ENCODE results near the gene ACAT2.
"Not testable (repeated sequence)": the region's sequence is repeated elsewhere in the genome, so short reads cannot be mapped to it uniquely, and the experiment has no call there.

The ACAT2 gene

GRCh38 chr6:159772196-159772595 is 10.4 kb downstream of the ACAT2 start:
- no peak for DNase-seq (ENCODE audit: low spot score)

GRCh38 chr6:159777240-159777904 is 15.5 kb downstream of the ACAT2 start:
- no peak for DNase-seq (ENCODE audit: low spot score)

DNA sequence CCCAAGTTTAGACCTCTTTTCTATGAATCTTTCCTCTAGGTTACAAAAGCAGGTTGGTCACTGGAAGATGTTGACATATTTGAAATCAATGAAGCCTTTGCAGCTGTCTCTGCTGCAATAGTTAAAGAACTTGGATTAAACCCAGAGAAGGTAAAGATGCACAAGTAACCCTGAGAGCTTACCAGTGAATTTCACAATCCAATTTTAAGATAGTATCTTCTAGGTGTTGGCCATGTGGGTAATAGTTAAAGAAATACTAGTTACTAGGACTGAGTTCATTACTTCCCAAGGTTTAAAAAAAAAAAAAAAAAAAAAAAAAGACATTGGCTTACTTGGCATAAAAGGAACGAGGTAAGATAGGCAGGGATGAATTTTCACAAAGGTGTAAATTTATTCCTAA is 16.3 kb downstream of the ACAT2 start:
- no peak for DNase-seq (ENCODE audit: low spot score)

DNA sequence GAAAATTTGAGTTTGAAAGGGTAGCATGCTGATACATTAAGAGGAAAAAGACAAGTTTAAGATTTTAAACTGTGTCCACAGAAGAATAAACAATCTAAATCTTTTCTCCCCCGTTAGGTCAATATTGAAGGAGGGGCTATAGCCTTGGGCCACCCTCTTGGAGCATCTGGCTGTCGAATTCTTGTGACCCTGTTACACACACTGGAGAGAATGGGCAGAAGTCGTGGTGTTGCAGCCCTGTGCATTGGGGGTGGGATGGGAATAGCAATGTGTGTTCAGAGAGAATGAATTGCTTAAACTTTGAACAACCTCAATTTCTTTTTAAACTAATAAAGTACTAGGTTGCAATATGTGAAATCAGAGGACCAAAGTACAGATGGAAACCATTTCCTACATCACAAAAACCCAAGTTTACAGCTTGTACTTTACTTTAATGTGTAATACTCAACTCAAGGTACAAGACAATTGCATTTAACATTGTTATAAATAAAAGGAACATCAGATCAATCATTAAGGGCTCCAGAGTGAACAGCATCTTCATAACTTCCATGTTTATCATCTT is 16.8 kb downstream of the ACAT2 start:
- DNase-seq (ENCODE audit: low spot score): no peak

DNA sequence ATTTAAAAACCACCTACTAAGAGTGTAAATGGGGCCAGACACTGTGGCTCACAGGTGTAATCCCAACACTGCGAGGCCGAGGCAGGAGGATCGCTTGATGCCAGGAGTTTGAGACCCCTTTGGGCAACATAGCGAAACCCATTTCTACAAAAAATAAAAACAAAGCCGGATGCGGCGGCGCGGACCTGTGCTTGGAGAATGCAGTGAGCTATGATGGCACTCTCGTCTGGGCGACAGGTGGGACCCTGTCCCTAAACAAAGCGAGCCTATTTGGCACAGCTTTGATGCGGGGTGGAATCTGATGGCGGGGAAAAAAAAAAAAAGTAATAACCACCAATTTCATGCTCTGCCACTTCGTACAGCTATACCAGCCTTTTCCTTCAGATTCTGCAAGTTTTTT is 26.4 kb downstream of the ACAT2 start:
- no peak for DNase-seq (ENCODE audit: low spot score)

DNA sequence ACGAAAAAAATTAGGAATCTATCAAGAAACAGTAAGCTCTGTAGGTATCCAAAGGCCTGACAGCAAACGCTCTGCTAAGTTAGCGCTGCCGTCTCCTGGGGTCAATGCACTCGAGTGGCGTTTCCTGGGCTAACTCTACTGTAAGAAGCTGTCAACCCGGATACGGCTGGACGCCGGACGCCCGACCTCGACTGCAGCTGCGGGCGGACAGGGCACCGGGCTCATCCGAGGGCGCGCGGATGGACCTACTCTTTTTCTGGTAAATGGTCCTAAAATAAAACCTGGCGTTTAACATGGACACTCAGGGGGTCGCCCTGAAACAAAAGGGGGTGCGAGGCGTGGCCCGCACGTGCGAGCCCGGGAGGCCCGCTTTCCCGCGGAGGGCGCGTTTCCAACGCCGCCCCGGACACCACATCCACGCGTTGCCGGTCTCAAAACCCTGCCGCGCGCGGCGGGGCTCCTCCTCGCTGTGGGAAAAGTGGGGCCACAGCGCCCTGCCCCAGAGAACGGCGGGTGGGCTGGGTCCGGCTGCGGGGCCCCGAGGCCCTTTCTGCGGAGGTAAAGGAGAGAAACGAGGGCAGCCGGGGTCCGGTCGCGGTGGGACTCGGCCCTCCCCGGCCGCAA is 27.0 kb downstream of the ACAT2 start:
- peak; percentile 48 for DNase-seq (ENCODE audit: low spot score)

GRCh38 chr6:159789377-159790148 is 27.7 kb downstream of the ACAT2 start, which contains the start of gene TCP1:
Gene TCP1 (minus strand): TSS chr6:159789602. CDS start chr6:159789468, 134 bp downstream.
- peak; percentile 96 for DNase-seq (ENCODE audit: low spot score)

- DNase-seq (ENCODE audit: low spot score): peak; percentile 95
Measured at GRCh38 chr6:159790149-159790955, 28.5 kb downstream of the ACAT2 start, which contains the start of gene MRPL18. Gene MRPL18 (plus strand): TSS chr6:159790467. CDS start chr6:159790588, 121 bp downstream.

GRCh38 chr6:159790956-159791598 is 29.2 kb downstream of the ACAT2 start:
- DNase-seq (ENCODE audit: low spot score): no peak

GRCh38 chr6:159794976-159795375 is 33.1 kb downstream of the ACAT2 start:
- DNase-seq (ENCODE audit: low spot score): not testable (repeated sequence)

DNA sequence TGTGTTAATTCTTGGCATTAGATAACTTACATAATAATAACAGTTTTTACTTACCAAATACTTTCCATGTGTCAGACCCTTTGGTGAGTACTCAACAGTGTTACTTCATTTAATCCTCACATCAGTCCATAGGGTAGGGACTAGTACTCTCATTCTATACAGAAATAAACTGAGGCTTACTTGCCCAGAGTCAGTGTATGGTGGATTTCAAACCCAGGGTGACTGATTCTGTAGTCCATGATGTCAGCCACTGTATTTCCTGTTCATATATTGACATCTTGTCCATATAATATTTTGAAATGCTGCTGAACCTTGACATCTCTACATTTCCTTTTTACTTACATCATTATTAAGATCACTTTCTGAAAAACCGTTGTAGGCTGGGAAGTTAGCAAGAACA is 35.7 kb downstream of the ACAT2 start:
- no peak for DNase-seq (ENCODE audit: low spot score)

DNA sequence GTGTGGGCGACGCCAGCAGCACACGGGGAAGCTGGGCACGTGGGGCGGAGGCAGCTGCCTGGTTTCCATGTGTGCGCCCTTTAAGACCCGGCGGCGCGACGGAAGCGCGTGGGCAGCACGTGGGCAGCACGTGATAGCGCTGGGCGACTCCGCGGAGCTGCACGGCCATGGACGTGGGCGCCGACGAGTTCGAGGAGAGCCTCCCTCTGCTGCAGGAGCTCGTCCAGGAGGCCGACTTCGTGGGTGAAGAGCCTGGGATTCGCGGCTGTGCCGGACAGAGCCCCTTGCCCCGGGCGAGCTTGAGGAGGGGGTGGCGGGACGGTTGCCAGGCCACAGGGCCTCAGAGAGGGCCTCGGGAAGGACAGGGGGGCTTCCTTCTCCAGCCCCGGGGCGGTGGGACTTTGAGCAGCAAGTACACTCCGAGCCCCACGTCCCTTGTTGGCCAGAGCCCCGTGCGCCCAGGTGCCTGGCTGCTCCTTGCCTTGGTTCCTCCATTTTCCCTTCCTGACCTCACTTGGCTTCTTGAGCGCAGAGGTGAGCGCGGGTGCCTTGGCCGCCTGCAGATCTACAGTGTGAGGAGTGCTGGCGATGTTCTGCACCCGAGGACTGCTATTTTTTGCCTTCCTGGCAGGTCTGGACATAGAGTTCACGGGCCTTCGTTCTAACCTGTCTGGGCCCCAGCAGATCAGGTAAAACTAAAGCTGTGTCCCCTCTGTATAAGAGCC is 38.5 kb downstream of the ACAT2 start, which contains the start of gene PNLDC1:
PNLDC1 (plus strand) TSS at position 136 of the 725 bp plus-strand sequence; CDS start at position 168, 32 bp downstream.
- no peak for DNase-seq (ENCODE audit: low spot score)

GRCh38 chr6:159801935-159802334 is 40.1 kb downstream of the ACAT2 start:
- no peak for DNase-seq (ENCODE audit: low spot score)

GRCh38 chr6:159804504-159804903 is 42.7 kb downstream of the ACAT2 start:
- DNase-seq (ENCODE audit: low spot score): no peak

DNA sequence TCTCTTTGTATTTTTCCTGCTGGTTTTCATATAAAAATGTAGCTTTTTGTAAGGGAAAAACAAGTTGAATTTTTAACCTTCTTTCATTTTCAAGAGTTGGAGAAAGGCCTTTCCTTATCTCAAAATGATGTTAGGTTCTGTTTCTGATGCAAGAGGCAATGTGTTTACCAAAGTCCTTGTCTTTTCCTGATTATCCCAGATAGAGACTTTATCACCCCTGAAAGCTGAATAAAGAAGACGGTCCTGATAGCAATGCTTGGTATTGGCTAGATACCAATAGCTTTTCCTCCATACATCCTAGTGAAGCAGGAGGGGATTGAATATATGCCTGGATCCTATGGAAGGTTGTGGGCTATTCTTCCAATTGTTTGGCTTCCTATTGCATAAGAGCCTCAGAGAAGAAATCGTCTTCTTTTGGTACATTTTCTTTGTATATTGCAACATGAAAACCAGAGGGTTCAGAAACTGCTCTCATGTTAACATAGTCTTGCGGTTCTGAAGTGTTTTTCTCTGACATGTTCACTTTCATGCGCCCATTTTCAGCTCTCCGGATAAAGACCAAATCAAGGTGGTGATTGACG is 43.7 kb downstream of the ACAT2 start:
- no peak for DNase-seq (ENCODE audit: low spot score)

DNA sequence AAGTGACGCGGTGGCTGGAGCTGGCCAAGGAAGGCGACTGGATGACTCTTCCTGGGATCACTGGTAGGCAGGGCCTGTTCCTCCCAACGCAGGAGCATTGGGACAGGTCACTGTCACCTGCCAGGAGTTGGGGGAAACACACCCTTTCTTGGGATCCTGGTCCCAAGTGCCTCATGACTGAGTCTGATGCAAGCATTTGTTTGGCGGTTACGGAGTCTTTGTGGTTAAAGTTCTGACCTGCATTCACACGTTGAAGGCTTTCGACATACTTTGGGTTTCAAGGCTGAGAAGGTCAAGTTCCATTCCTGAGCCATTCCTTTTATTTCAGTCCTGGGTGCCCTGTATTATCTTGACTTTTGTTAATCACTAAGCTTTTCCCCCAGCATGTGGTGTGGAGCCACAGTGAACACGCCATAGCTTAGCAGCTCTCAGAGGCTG is 44.2 kb downstream of the ACAT2 start:
- no peak for DNase-seq (ENCODE audit: low spot score)

GRCh38 chr6:159807150-159807858 is 45.5 kb downstream of the ACAT2 start:
- no peak for DNase-seq (ENCODE audit: low spot score)

- no peak for DNase-seq (ENCODE audit: low spot score)
Measured at GRCh38 chr6:159808647-159809046, 46.8 kb downstream of the ACAT2 start.

DNA sequence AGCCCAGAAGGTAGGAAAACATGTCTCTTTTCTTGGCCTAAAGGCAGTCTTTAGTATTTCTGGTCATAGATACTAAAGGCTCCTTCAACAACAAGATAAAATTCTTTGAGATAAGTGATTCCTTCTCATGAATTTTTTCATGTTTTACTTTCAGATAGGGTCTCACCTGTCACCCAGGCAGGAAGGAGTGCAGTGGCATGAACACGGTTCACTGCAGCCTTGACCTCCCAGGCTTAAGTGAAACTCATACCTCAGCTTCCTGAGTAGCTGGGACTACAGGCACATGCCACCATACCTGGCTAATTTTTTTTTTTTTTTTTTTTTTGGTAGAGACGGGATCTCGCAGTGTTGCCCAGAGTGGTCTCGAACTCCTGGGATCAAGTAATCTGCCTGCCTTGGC is 47.3 kb downstream of the ACAT2 start:
- DNase-seq (ENCODE audit: low spot score): no peak

Data from AG08396 (cell line).